ENCODE measurements around the gene PRICKLE2. TPM values are rescaled to one million over a fixed set of nuclear protein-coding genes. Genes with fewer than 3 reads are reported as not detected.

Gene PRICKLE2
- total RNA-seq, 1 experiment from 2014 or later: 3.2 TPM

- H3K27me3 Mint-ChIP-seq (ENCODE audit: low read depth): no peaks in the 10 kb centered on the region; the same call in none of the 2 replicates
- H3K36me3 Mint-ChIP-seq (ENCODE audit: insufficient read depth in 1 of 3, low read depth in 3 of 3): peaks cover 0 to 10% (median 5%) of the 10 kb centered on the region in 3 experiments; a peak in 3 of 7 replicates
- H4K91ac ChIP-seq (ENCODE audit: insufficient read length, low read depth, low read length): no peak overlapping the region
- H3K23ac ChIP-seq (ENCODE audit: insufficient read length, low read depth, low read length): no peak overlapping the region
- H3K9me3 ChIP-seq (ENCODE audit: control insufficient read depth, low read depth, low read length): no peaks in the 10 kb centered on the region
- no peak overlapping the region for H4K8ac ChIP-seq (replicated peaks; ENCODE audit: insufficient read length, low read depth, low read length)
- peaks cover under 1 to 3% of the 10 kb centered on the region in 2 experiments; a peak in 3 of 4 replicates for H3K4me1 Mint-ChIP-seq
- no peak overlapping the region for H2AK5ac ChIP-seq (ENCODE audit: insufficient read length, low read length)
- no peak for DNase-seq
- no peak overlapping the region for H2BK5ac ChIP-seq (ENCODE audit: insufficient read length, low read length)
- TF ChIP-seq CTCF (conservative IDR thresholded peaks at IDR 0.05): no peak
- no peak overlapping the region for H3K4me2 ChIP-seq (ENCODE audit: insufficient read depth, insufficient read length, low read length)
- no peak overlapping the region for H4K5ac ChIP-seq (ENCODE audit: insufficient read length, low read depth, low read length)
- H3K27me3 ChIP-seq (ENCODE audit: insufficient read depth, low read length): no peaks in the 10 kb centered on the region
- H3T11ph ChIP-seq (ENCODE audit: low read length): no peak overlapping the region
- no peak overlapping the region for H3K27ac ChIP-seq (ENCODE audit: insufficient read length, low read depth, low read length)
- H3K14ac ChIP-seq (ENCODE audit: insufficient read depth, low read length): no peak overlapping the region
- no peak overlapping the region for H3K56ac ChIP-seq (ENCODE audit: insufficient read length, low read depth, low read length)
- H3K9ac ChIP-seq (ENCODE audit: extremely low read depth, insufficient read length, low read length): no peak overlapping the region
- H3K9me3 Mint-ChIP-seq: peaks cover 0 to 3% of the 10 kb centered on the region in 2 experiments; a peak in 2 of 5 replicates
- no peak overlapping the region for H3K18ac ChIP-seq (ENCODE audit: insufficient read length, low read depth, low read length)
- H3K79me2 ChIP-seq (ENCODE audit: insufficient read depth, low read length): no peaks in the 10 kb centered on the region
- H3K79me1 ChIP-seq (ENCODE audit: insufficient read depth, low read depth, low read length, poor library complexity, severe bottlenecking): no peaks in the 10 kb centered on the region
- no peak overlapping the region for H3K27ac Mint-ChIP-seq
- no peak overlapping the region for H3K4me3 Mint-ChIP-seq
- H3K23me2 ChIP-seq (ENCODE audit: insufficient read length, low read depth, low read length, poor library complexity, severe bottlenecking): no peaks in the 10 kb centered on the region
- no peaks in the 10 kb centered on the region for H4K20me1 ChIP-seq (ENCODE audit: control insufficient read depth, insufficient read depth, insufficient read length)
- no CpG with 5 or more reads among the region's 3 CpGs for WGBS (ENCODE audit: extremely low coverage, insufficient read length, low lambda C conversion rate)
- H2BK12ac ChIP-seq (ENCODE audit: insufficient read length, low read depth, low read length): no peak overlapping the region
- no peak overlapping the region for H2BK20ac ChIP-seq (ENCODE audit: low read depth, low read length, poor library complexity, severe bottlenecking)
- H2AFZ ChIP-seq (ENCODE audit: low read length): no peak overlapping the region
- no peaks in the 10 kb centered on the region for H3K4me1 ChIP-seq (ENCODE audit: insufficient read depth, low read length)
- no peak overlapping the region for H2BK15ac ChIP-seq (ENCODE audit: low read depth, low read length)
- no peak overlapping the region for H3K4ac ChIP-seq (ENCODE audit: low read depth, low read length)
- H2BK120ac ChIP-seq (ENCODE audit: low read depth, low read length, poor library complexity, severe bottlenecking): no peak overlapping the region
Observed at GRCh38 chr3:64121750-64122311, 103.4 kb downstream of the PRICKLE2 start.
